ENCODE measurements around the gene PCBP1.

PCBP1 gene

DNA sequence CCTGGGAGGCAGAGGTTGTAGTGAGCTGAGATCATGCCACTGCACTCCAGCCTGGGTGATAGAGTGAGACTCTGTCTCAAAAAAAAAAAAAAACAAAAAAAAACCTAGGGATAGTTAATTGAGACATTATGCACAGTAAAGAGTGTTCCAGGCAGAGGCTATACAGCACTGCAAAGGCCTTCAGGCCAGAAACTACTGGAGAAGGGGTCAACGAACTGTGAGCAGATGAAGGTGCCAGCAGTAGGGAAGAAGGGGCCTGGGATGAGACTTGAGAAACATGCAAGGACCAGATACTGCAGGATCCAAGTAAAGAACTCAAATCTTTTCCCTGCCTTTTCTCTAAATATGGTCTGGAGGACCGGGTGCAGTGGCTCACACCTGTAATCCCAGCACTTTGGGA lies 26.0 kb upstream of the PCBP1 start:
- peaks cover 34% of the 10 kb centered on the region for H3K36me3 ChIP-seq (ENCODE audit: control insufficient read depth, low read length)
- H3K4me1 ChIP-seq (ENCODE audit: control insufficient read depth, low read length), result no peaks in the 10 kb centered on the region
- H3K27ac ChIP-seq (ENCODE audit: low read depth, low read length), result no peak overlapping the region
- H3F3A ChIP-seq (ENCODE audit: control insufficient read depth, insufficient read depth), result no peaks in the 10 kb centered on the region
- H3K9me3 ChIP-seq (ENCODE audit: control insufficient read depth, insufficient read depth, low read length), result no peaks in the 10 kb centered on the region
- no peaks in the 10 kb centered on the region for H3K27me3 ChIP-seq (ENCODE audit: control insufficient read depth, low read length)
- H4K20me1 ChIP-seq (ENCODE audit: control insufficient read depth, insufficient read depth, low read depth, low read length), result no peaks in the 10 kb centered on the region
- H3K9me2 ChIP-seq (replicated peaks; ENCODE audit: control insufficient read depth, low read length), result no peaks in the 10 kb centered on the region
- no peak overlapping the region for H3K4me3 ChIP-seq (ENCODE audit: low read length)
- no peak overlapping the region for H3K4me2 ChIP-seq (ENCODE audit: low read length)
- TF ChIP-seq EZH2phosphoT487 (IDR thresholded peaks at IDR 0.05; ENCODE audit: borderline replicate concordance, low read length), result no peak
- TF ChIP-seq, protein P1, sequence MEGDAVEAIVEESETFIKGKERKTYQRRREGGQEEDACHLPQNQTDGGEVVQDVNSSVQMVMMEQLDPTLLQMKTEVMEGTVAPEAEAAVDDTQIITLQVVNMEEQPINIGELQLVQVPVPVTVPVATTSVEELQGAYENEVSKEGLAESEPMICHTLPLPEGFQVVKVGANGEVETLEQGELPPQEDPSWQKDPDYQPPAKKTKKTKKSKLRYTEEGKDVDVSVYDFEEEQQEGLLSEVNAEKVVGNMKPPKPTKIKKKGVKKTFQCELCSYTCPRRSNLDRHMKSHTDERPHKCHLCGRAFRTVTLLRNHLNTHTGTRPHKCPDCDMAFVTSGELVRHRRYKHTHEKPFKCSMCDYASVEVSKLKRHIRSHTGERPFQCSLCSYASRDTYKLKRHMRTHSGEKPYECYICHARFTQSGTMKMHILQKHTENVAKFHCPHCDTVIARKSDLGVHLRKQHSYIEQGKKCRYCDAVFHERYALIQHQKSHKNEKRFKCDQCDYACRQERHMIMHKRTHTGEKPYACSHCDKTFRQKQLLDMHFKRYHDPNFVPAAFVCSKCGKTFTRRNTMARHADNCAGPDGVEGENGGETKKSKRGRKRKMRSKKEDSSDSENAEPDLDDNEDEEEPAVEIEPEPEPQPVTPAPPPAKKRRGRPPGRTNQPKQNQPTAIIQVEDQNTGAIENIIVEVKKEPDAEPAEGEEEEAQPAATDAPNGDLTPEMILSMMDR (IDR thresholded peaks at IDR 0.05; ENCODE audit: low read depth, low read length, poor library complexity, severe bottlenecking), result no peak
- no peaks in the 10 kb centered on the region for H3K79me2 ChIP-seq (ENCODE audit: control insufficient read depth, low read length)

DNA sequence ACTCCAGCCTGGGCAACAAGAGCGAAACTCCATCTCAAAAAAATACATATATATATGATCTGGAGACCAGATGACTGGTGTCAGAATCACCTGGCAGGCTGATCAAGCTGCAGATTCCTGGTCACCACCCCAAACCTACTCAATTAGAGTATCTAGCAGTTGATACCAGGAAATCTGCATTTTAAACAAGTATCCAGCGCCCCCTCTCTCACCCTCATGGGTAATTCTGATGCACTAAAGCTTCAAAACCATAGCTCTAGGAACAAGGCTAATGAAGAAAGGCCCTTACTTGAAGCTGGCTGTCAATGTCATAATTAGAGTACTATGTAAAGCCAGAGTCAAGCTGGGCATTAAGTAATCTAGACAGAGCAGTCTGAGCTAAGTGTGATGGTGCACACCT lies 25.0 kb upstream of the PCBP1 start:
- no peaks in the 10 kb centered on the region for H3K9me3 ChIP-seq (ENCODE audit: control insufficient read depth, insufficient read depth, low read length)
- no peak overlapping the region for H3K4me3 ChIP-seq (ENCODE audit: low read length)
- H3K36me3 ChIP-seq (ENCODE audit: control insufficient read depth, low read length), result peaks cover 43% of the 10 kb centered on the region
- H3K27ac ChIP-seq (ENCODE audit: low read depth, low read length), result no peak overlapping the region
- no peaks in the 10 kb centered on the region for H3F3A ChIP-seq (ENCODE audit: control insufficient read depth, insufficient read depth)
- H4K20me1 ChIP-seq (ENCODE audit: control insufficient read depth, insufficient read depth, low read depth, low read length), result no peaks in the 10 kb centered on the region
- H3K79me2 ChIP-seq (ENCODE audit: control insufficient read depth, low read length), result no peaks in the 10 kb centered on the region
- H3K4me2 ChIP-seq (ENCODE audit: low read length), result no peak overlapping the region
- TF ChIP-seq, protein P1 (IDR thresholded peaks at IDR 0.05; ENCODE audit: low read depth, low read length, poor library complexity, severe bottlenecking), result no peak
- no peak for TF ChIP-seq EZH2phosphoT487 (IDR thresholded peaks at IDR 0.05; ENCODE audit: borderline replicate concordance, low read length)
- no peaks in the 10 kb centered on the region for H3K27me3 ChIP-seq (ENCODE audit: control insufficient read depth, low read length)
- no peaks in the 10 kb centered on the region for H3K9me2 ChIP-seq (replicated peaks; ENCODE audit: control insufficient read depth, low read length)
- no peaks in the 10 kb centered on the region for H3K4me1 ChIP-seq (ENCODE audit: control insufficient read depth, low read length)

DNA sequence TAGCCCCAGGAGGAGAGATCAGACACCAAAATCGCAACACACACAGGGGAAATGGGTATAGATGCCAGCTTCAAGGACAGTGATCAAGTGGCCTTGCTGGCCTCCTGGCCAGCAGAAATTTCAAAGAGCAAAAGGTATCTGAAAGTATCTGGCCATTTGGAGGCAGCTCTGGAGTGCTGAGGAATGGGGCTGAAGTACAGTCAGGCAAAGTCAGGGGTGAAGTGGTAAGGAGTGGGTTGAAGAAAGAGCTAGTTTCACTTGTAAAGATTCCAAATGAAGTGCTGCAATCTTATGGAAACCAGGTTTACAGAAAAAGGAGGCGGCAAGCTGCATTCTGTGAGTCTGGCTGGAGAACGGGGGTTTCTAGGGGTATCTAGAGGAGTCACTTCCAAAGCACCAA lies 19.2 kb upstream of the PCBP1 start:
- Histone ChIP-seq H3K36me3 (ENCODE audit: control insufficient read depth, low read length) (peaks cover 35% of the 10 kb centered on the region), H3K4me2 (ENCODE audit: low read length) (no peak overlapping the region)

More for the DNA sequence above, 19.2 kb upstream of the PCBP1 start:
- Histone ChIP-seq H3K27ac (ENCODE audit: low read depth, low read length) (no peak overlapping the region), H3F3A (ENCODE audit: control insufficient read depth, insufficient read depth) (peaks cover under 1% of the 10 kb centered on the region; the same call in 1 of the 2 replicates), H3K4me1 (ENCODE audit: control insufficient read depth, low read length) (peaks cover 7% of the 10 kb centered on the region; the same call in 1 of the 2 replicates), H3K79me2 (ENCODE audit: control insufficient read depth, low read length) (no peaks in the 10 kb centered on the region), H3K27me3 (ENCODE audit: control insufficient read depth, low read length) (no peaks in the 10 kb centered on the region), H4K20me1 (ENCODE audit: control insufficient read depth, insufficient read depth, low read depth, low read length) (no peaks in the 10 kb centered on the region), H3K4me3 (ENCODE audit: low read length) (no peak overlapping the region), H3K9me3 (ENCODE audit: control insufficient read depth, insufficient read depth, low read length) (no peaks in the 10 kb centered on the region), H3K9me2 (replicated peaks; ENCODE audit: control insufficient read depth, low read length) (no peaks in the 10 kb centered on the region)
- no peak for TF ChIP-seq EZH2phosphoT487 (IDR thresholded peaks at IDR 0.05; ENCODE audit: borderline replicate concordance, low read length)
- TF ChIP-seq, protein P1 (IDR thresholded peaks at IDR 0.05; ENCODE audit: low read depth, low read length, poor library complexity, severe bottlenecking), result no peak

Measured in DOHH2 (cell line).